ENCODE results near the gene GJB6. TPM values are rescaled to one million over a fixed set of nuclear protein-coding genes. Genes with fewer than 3 reads are reported as not detected.

Gene GJB6
- total and polyA plus RNA-seq, 4 donors: 0.06 to 0.08 TPM; not detected in 2

- Histone ChIP-seq H3K36me3 (ENCODE audit: control insufficient read depth in 4 of 4, insufficient read depth in 3 of 4, low read depth in 1 of 4, low read length in 3 of 4) (no peaks in the 10 kb centered on the region), H3K4me1 (ENCODE audit: control insufficient read depth in 4 of 4, insufficient read depth in 4 of 4, low read length in 3 of 4) (peaks cover 0 to 9% (median 1%) of the 10 kb centered on the region in 4 donors), H3K27me3 (ENCODE audit: control insufficient read depth in 4 of 4, insufficient read depth in 4 of 4, low read length in 3 of 4) (no peaks in the 10 kb centered on the region), H3K4me3 (ENCODE audit: low read depth in 1 of 3, low read length in 3 of 3) (no peak overlapping the region), H3K27ac (ENCODE audit: low read depth in 1 of 2, low read length in 2 of 2) (no peak overlapping the region), H3K9me3 (ENCODE audit: control insufficient read depth in 4 of 4, low read length in 3 of 4) (no peaks in the 10 kb centered on the region), H3K9ac (ENCODE audit: low read depth in 1 of 2, low read length in 2 of 2) (no peak overlapping the region)
- TF ChIP-seq NR2F2 (IDR thresholded peaks at IDR 0.05) (no peak), GABPA (IDR thresholded peaks at IDR 0.05 in 1 of 2, conservative IDR thresholded peaks at IDR 0.05 in 1 of 2) (no peak), SP1 (IDR thresholded peaks at IDR 0.05) (no peak), YY1 (IDR thresholded peaks at IDR 0.05) (no peak), HNF4A (conservative IDR thresholded peaks at IDR 0.05) (no peak), CTCF (IDR thresholded peaks at IDR 0.05; ENCODE audit: low read depth, low read length, missing input control) (no peak), FOXA2 (IDR thresholded peaks at IDR 0.05) (no peak), RXRA (IDR thresholded peaks at IDR 0.05) (no peak), MAX (IDR thresholded peaks at IDR 0.05) (no peak), ZBTB33 (IDR thresholded peaks at IDR 0.05) (no peak), JUND (IDR thresholded peaks at IDR 0.05) (no peak), FOXA1 (IDR thresholded peaks at IDR 0.05) (no peak), ATF3 (IDR thresholded peaks at IDR 0.05) (no peak), TAF1 (conservative IDR thresholded peaks at IDR 0.05) (no peak), RAD21 (IDR thresholded peaks at IDR 0.05) (no peak), REST (IDR thresholded peaks at IDR 0.05) (no peak), HNF4G (IDR thresholded peaks at IDR 0.05) (no peak)
- WGBS: 48% methylated on average over 67 of the region's 67 CpGs
- no peak for DNase-seq (ENCODE audit: low spot score)
Observed at GRCh38 chr13:20177049-20177831, 54.9 kb downstream of the GJB6 start.

All from liver (tissue), 9 donors.